ENCODE measurements around the gene RGS7BP. TPM values are rescaled to one million over a fixed set of nuclear protein-coding genes. Genes with fewer than 3 reads are reported as not detected.

RGS7BP gene
- total and polyA plus RNA-seq, 2 donors (not counting 1 experiment from before 2014, with no cell fraction given): under 0.01 to 0.20 TPM

- Histone ChIP-seq H3K4me2 (ENCODE audit: extremely low read depth, insufficient read depth, low read length) (no peak overlapping the region), H3K9ac (ENCODE audit: insufficient read depth, low read length) (no peak overlapping the region), H3K27me3 (ENCODE audit: control insufficient read depth, insufficient read depth, low read length) (no peaks in the 10 kb centered on the region), H3K4me1 (ENCODE audit: control insufficient read depth, extremely low read depth, insufficient read depth, low read length) (no peaks in the 10 kb centered on the region), H2AFZ (ENCODE audit: low read length) (no peak overlapping the region), H3K27ac (ENCODE audit: insufficient read depth, low read length) (no peak overlapping the region), H3K36me3 (ENCODE audit: control insufficient read depth, insufficient read depth, low read length) (no peaks in the 10 kb centered on the region), H3K9me3 (ENCODE audit: control insufficient read depth, insufficient read depth, low read depth, low read length) (no peaks in the 10 kb centered on the region), H3K79me2 (ENCODE audit: control insufficient read depth, insufficient read depth, low read length) (no peaks in the 10 kb centered on the region), H4K20me1 (ENCODE audit: control insufficient read depth, extremely low read depth, insufficient read depth, low read length) (no peaks in the 10 kb centered on the region), H3K4me3 (replicated peaks in 1 of 4; ENCODE audit: control extremely low read depth in 1 of 4, insufficient read depth in 1 of 4, low read depth in 3 of 4, low read length in 4 of 4) (no peak overlapping the region)
- no peak for DNase-seq (ENCODE audit: low read depth in 2 of 2)
- TF ChIP-seq EZH2 (IDR thresholded peaks at IDR 0.05; ENCODE audit: low read length, missing control alignments) (no peak), CTCF (conservative IDR thresholded peaks at IDR 0.05 in 1 of 2, IDR thresholded peaks at IDR 0.05 in 1 of 2; ENCODE audit: low read depth in 1 of 2, low read length in 2 of 2) (no peak)
Observed at GRCh38 chr5:64513492-64513891, 7.7 kb downstream of the RGS7BP start.

- no peak overlapping the region for H2AFZ ChIP-seq (ENCODE audit: low read length)
- DNase-seq (ENCODE audit: low read depth in 2 of 2): no peak
- no peak overlapping the region for H3K4me3 ChIP-seq (replicated peaks in 1 of 4; ENCODE audit: control extremely low read depth in 1 of 4, insufficient read depth in 1 of 4, low read depth in 3 of 4, low read length in 4 of 4)
- H3K9me3 ChIP-seq (ENCODE audit: control insufficient read depth, insufficient read depth, low read depth, low read length): no peaks in the 10 kb centered on the region
- TF ChIP-seq EZH2 (IDR thresholded peaks at IDR 0.05; ENCODE audit: low read length, missing control alignments): no peak
- TF ChIP-seq CTCF (conservative IDR thresholded peaks at IDR 0.05 in 1 of 2, IDR thresholded peaks at IDR 0.05 in 1 of 2; ENCODE audit: low read depth in 1 of 2, low read length in 2 of 2): no peak
- H3K27me3 ChIP-seq (ENCODE audit: control insufficient read depth, insufficient read depth, low read length): no peaks in the 10 kb centered on the region
- no peaks in the 10 kb centered on the region for H3K36me3 ChIP-seq (ENCODE audit: control insufficient read depth, insufficient read depth, low read length)
- H3K79me2 ChIP-seq (ENCODE audit: control insufficient read depth, insufficient read depth, low read length): no peaks in the 10 kb centered on the region
- H3K4me2 ChIP-seq (ENCODE audit: extremely low read depth, insufficient read depth, low read length): no peak overlapping the region
- no peak overlapping the region for H3K9ac ChIP-seq (ENCODE audit: insufficient read depth, low read length)
- no peaks in the 10 kb centered on the region for H4K20me1 ChIP-seq (ENCODE audit: control insufficient read depth, extremely low read depth, insufficient read depth, low read length)
- H3K27ac ChIP-seq (ENCODE audit: insufficient read depth, low read length): no peak overlapping the region
- no peaks in the 10 kb centered on the region for H3K4me1 ChIP-seq (ENCODE audit: control insufficient read depth, extremely low read depth, insufficient read depth, low read length)
Observed at GRCh38 chr5:64514612-64515011, 8.8 kb downstream of the RGS7BP start.

DNA sequence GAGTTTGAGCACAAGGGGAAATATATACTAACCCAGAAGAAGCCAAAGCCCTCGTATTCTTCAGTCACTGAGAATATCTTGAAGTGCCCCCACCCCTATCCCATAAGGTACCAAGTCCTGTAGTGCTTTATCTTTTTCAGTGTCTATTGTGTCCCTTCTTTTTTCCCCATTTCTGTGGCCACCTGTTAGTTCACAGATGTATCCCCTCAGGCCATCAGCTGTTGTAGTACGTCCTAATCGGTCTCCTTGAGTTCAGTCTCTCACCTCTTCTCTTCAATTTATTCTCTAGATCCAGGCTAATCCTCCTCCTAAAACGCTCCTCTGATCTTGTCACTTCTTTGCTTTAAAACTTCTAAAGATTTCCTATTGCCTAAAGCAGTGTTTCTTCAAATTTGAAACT lies 10.4 kb downstream of the RGS7BP start:
- Histone ChIP-seq H3K27ac (ENCODE audit: insufficient read depth, low read length) (no peak overlapping the region), H3K4me2 (ENCODE audit: extremely low read depth, insufficient read depth, low read length) (no peak overlapping the region), H3K79me2 (ENCODE audit: control insufficient read depth, insufficient read depth, low read length) (no peaks in the 10 kb centered on the region), H3K9ac (ENCODE audit: insufficient read depth, low read length) (no peak overlapping the region), H4K20me1 (ENCODE audit: control insufficient read depth, extremely low read depth, insufficient read depth, low read length) (no peaks in the 10 kb centered on the region), H3K36me3 (ENCODE audit: control insufficient read depth, insufficient read depth, low read length) (no peaks in the 10 kb centered on the region), H3K4me3 (replicated peaks in 1 of 4; ENCODE audit: control extremely low read depth in 1 of 4, insufficient read depth in 1 of 4, low read depth in 3 of 4, low read length in 4 of 4) (no peak overlapping the region), H3K4me1 (ENCODE audit: control insufficient read depth, extremely low read depth, insufficient read depth, low read length) (no peaks in the 10 kb centered on the region), H3K9me3 (ENCODE audit: control insufficient read depth, insufficient read depth, low read depth, low read length) (no peaks in the 10 kb centered on the region), H3K27me3 (ENCODE audit: control insufficient read depth, insufficient read depth, low read length) (no peaks in the 10 kb centered on the region), H2AFZ (ENCODE audit: low read length) (no peak overlapping the region)
- no peak for DNase-seq (ENCODE audit: low read depth in 2 of 2)
- no peak for TF ChIP-seq CTCF (conservative IDR thresholded peaks at IDR 0.05 in 1 of 2, IDR thresholded peaks at IDR 0.05 in 1 of 2; ENCODE audit: low read depth in 1 of 2, low read length in 2 of 2)
- TF ChIP-seq EZH2 (IDR thresholded peaks at IDR 0.05; ENCODE audit: low read length, missing control alignments): no peak

Measured in fibroblast of lung (primary cell).